A549 (cell line): Measurements from ENCODE around the gene CHRNB1.

Experiments
- BHLHE40 ChIP-seq: IDR thresholded peaks from 2 replicates; pipeline ENCODE4 v1.6.1; 2012; ENCODE audit warnings: low read depth, low read length, inconsistent platforms
- CBX8 ChIP-seq: fragments of 200-600 bp; sonication (generic); IDR thresholded peaks from 2 replicates; pipeline ENCODE4 v1.6.1; 2016
- CEBPB ChIP-seq, 2 experiments: fragments of >200 bp in 1 of 2; sonication (Bioruptor Twin) in 1 of 2; formaldehyde crosslinking in 1 of 2; IDR thresholded peaks; 2 replicates each; pipeline ENCODE4 v1.6.1; 2012 to 2016
- CTCF ChIP-seq: fragments of >200 bp; sonication (Bioruptor Twin); formaldehyde crosslinking; IDR thresholded peaks from 3 replicates; pipeline ENCODE4 v1.5.1; 2016
- HDAC2 ChIP-seq: fragments of 200-600 bp; sonication (generic); IDR thresholded peaks from 2 replicates; pipeline ENCODE4 v1.6.1; 2016
- MAX ChIP-seq: IDR thresholded peaks from 2 replicates; pipeline ENCODE4 v1.6.1; 2012
- MAZ ChIP-seq: fragments of 150-350 bp; IDR thresholded peaks from 2 replicates; pipeline ENCODE4 v1.6.1; 2014; ENCODE audit warnings: antibody characterized with exemption, low read depth, low read length, borderline replicate concordance
- POLR2A ChIP-seq: IDR thresholded peaks from 2 replicates; pipeline ENCODE4 v1.6.1; 2012; ENCODE audit warnings: mild to moderate bottlenecking, low read length
- RARB ChIP-seq: fragments of 250-450 bp; sonication (Bioruptor Pico); IDR thresholded peaks from 2 replicates; pipeline ENCODE4 v1.8.0; 2021; ENCODE audit warnings: mild to moderate bottlenecking, moderate library complexity
- REST ChIP-seq: fragments of 200-600 bp; sonication (generic); IDR thresholded peaks from 2 replicates; pipeline ENCODE4 v1.6.1; 2016; ENCODE audit warnings: antibody characterized with exemption, mild to moderate bottlenecking, moderate library complexity
- SMC3 ChIP-seq: fragments of >200 bp; sonication (Bioruptor Twin); formaldehyde crosslinking; IDR thresholded peaks from 3 replicates; pipeline ENCODE4 v1.6.1; 2018; ENCODE audit warnings: inconsistent platforms
- ZFP36 ChIP-seq: fragments of 450-650 bp; IDR thresholded peaks from 2 replicates; pipeline ENCODE4 v1.6.1; 2014; ENCODE audit warnings: borderline replicate concordance; ENCODE audit not compliant: partially characterized antibody
- TF ChIP-seq, protein P1 (sequence below): IDR thresholded peaks from 2 replicates; pipeline ENCODE4 v1.6.1; 2012; ENCODE audit warnings: low read depth, borderline replicate concordance

- no peak for TF ChIP-seq ZFP36
- no peak for TF ChIP-seq BHLHE40
- TF ChIP-seq CBX8 = no peak
- no peak for TF ChIP-seq SMC3
- TF ChIP-seq CTCF = no peak
- no peak for TF ChIP-seq CEBPB (IDR thresholded peaks at IDR 0.05)
- TF ChIP-seq RARB (CRISPR knock-in tag) = no peak
- TF ChIP-seq MAX = no peak
- no peak for TF ChIP-seq POLR2A
- no peak for TF ChIP-seq REST
- TF ChIP-seq, protein P1, sequence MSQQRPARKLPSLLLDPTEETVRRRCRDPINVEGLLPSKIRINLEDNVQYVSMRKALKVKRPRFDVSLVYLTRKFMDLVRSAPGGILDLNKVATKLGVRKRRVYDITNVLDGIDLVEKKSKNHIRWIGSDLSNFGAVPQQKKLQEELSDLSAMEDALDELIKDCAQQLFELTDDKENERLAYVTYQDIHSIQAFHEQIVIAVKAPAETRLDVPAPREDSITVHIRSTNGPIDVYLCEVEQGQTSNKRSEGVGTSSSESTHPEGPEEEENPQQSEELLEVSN = no peak
- no peak for TF ChIP-seq HDAC2
- TF ChIP-seq MAZ = no peak
Measured at GRCh38 chr17:7476951-7477350, 32.1 kb downstream of the CHRNB1 start.
